Measurements from ENCODE around the gene KIAA1586.

DNA sequence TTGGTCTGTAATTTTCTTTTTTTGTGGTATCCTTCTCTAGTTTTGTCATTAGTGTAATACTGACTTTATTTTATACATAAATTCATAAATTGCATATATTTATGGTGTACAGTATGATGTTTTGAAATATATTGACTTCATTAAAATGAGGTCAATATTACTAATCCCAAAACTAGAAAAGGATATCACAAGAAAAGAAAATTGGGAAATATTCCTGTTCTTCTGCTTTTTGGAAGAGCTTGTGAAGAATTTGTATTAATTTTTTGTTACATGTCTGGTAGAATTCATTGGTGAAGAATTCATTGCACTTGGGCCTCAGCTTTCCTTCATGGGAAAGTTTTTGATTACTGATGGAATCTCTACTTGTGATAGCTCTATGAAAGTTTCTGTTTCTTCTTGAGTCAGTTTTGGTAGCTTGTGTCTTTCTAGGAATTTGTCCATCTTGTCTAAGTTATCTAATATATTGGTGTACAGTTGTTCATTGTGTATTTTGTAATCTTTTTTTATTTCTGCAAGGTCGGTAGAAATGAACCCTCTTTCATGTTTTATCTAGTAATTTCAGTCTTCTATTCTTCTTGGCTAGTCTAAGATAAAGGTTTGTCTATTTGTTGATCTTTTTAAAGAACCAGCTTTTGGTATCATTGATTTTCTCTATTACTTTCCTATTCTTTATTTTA lies 32.2 kb downstream of the KIAA1586 start:
- no peak for TF ChIP-seq POLR2A (IDR thresholded peaks at IDR 0.05)
- TF ChIP-seq CTCF (IDR thresholded peaks at IDR 0.05): no peak

Data from sigmoid colon (tissue), 3 donors.